Measurements from ENCODE around the gene GRIP2. TPM values are rescaled to one million over a fixed set of nuclear protein-coding genes. Genes with fewer than 3 reads are reported as not detected.

Gene GRIP2
- total and polyA plus RNA-seq, 2 of the 4 experiments (the other 2 are of a cell fraction), result 0.05 TPM; not detected in 1

DNA sequence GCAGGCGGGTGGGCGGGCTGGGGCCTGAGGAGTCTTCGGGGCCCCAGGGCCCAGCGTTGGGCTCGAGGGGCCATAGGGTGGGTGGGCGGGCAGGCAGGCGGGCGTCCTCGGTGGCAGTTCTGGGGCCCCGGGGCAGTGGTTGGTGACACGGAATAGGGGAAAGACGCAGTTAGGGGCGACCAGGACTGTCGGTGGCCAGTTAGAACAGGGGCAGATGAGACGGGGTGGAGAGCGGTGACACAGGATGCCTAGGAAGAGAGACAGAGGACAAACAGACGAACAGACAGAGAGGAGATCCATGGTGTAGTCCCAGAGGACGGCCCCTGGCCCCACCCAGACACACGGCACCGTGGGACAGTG lies 36.5 kb downstream of the GRIP2 start:
- no peak overlapping the region for H3K4me2 ChIP-seq (ENCODE audit: low read depth, low read length)
- no peak overlapping the region for H4K5ac ChIP-seq (ENCODE audit: low read depth, low read length)
- ATAC-seq (ENCODE audit: low read depth) (no peak), DNase-seq (no peak)
- TF ChIP-seq NFE2L2 (IDR thresholded peaks at IDR 0.05; ENCODE audit: low read depth, low read length) (no peak), RFX5 (IDR thresholded peaks at IDR 0.05; ENCODE audit: low read depth, low read length) (no peak), MXI1 (IDR thresholded peaks at IDR 0.05; ENCODE audit: borderline replicate concordance, low read depth, low read length) (no peak), BHLHE40 (IDR thresholded peaks at IDR 0.05; ENCODE audit: low read depth, low read length) (no peak), MAFK (IDR thresholded peaks at IDR 0.05; ENCODE audit: low read depth, low read length) (no peak), CHD1 (IDR thresholded peaks at IDR 0.05; ENCODE audit: low read depth, low read length) (no peak), FOS (IDR thresholded peaks at IDR 0.05; ENCODE audit: low read depth, low read length) (no peak), CEBPB (IDR thresholded peaks at IDR 0.05; ENCODE audit: low read depth, low read length) (no peak), MAZ (IDR thresholded peaks at IDR 0.05; ENCODE audit: borderline replicate concordance, low read depth, low read length) (no peak), POLR2A (IDR thresholded peaks at IDR 0.05; ENCODE audit: low read depth, low read length) (no peak), RCOR1 (IDR thresholded peaks at IDR 0.05; ENCODE audit: insufficient replicate concordance, low read length) (no peak), RAD21 (IDR thresholded peaks at IDR 0.05; ENCODE audit: low read length) (no peak), SMC3 (IDR thresholded peaks at IDR 0.05; ENCODE audit: low read depth, low read length) (no peak)
- TF ChIP-seq, protein P1, sequence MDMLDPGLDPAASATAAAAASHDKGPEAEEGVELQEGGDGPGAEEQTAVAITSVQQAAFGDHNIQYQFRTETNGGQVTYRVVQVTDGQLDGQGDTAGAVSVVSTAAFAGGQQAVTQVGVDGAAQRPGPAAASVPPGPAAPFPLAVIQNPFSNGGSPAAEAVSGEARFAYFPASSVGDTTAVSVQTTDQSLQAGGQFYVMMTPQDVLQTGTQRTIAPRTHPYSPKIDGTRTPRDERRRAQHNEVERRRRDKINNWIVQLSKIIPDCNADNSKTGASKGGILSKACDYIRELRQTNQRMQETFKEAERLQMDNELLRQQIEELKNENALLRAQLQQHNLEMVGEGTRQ (IDR thresholded peaks at IDR 0.05; ENCODE audit: low read depth, low read length), result no peak
- TF ChIP-seq, protein P2, sequence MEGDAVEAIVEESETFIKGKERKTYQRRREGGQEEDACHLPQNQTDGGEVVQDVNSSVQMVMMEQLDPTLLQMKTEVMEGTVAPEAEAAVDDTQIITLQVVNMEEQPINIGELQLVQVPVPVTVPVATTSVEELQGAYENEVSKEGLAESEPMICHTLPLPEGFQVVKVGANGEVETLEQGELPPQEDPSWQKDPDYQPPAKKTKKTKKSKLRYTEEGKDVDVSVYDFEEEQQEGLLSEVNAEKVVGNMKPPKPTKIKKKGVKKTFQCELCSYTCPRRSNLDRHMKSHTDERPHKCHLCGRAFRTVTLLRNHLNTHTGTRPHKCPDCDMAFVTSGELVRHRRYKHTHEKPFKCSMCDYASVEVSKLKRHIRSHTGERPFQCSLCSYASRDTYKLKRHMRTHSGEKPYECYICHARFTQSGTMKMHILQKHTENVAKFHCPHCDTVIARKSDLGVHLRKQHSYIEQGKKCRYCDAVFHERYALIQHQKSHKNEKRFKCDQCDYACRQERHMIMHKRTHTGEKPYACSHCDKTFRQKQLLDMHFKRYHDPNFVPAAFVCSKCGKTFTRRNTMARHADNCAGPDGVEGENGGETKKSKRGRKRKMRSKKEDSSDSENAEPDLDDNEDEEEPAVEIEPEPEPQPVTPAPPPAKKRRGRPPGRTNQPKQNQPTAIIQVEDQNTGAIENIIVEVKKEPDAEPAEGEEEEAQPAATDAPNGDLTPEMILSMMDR (conservative IDR thresholded peaks at IDR 0.05; ENCODE audit: low read depth, low read length), result no peak
- TF ChIP-seq, protein P3, sequence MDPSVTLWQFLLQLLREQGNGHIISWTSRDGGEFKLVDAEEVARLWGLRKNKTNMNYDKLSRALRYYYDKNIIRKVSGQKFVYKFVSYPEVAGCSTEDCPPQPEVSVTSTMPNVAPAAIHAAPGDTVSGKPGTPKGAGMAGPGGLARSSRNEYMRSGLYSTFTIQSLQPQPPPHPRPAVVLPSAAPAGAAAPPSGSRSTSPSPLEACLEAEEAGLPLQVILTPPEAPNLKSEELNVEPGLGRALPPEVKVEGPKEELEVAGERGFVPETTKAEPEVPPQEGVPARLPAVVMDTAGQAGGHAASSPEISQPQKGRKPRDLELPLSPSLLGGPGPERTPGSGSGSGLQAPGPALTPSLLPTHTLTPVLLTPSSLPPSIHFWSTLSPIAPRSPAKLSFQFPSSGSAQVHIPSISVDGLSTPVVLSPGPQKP (IDR thresholded peaks at IDR 0.05; ENCODE audit: borderline replicate concordance, low read depth, low read length), result no peak
- no peak overlapping the region for H2BK15ac ChIP-seq (ENCODE audit: low read depth, low read length)
- H3K9ac ChIP-seq (ENCODE audit: low read depth, low read length), result no peak overlapping the region
- POLR2A ChIA-PET (ENCODE audit: unreplicated experiment), result no interaction called here
- no peak overlapping the region for H3K18ac ChIP-seq (ENCODE audit: low read depth, low read length)
- peaks cover 10% of the 10 kb centered on the region for H3K9me3 ChIP-seq (ENCODE audit: control insufficient read depth, insufficient read depth, low read length)
- dilution Hi-C loops (cut with HindIII; ENCODE audit: low sequenced_read_pairs, unreplicated experiment), result no loop called here
- H3K4me3 ChIP-seq (ENCODE audit: insufficient read depth, low read depth, low read length), result no peak overlapping the region
- no peaks in the 10 kb centered on the region for H3K4me1 ChIP-seq (ENCODE audit: control insufficient read depth, insufficient read depth, low read length)
- no peak overlapping the region for H2BK20ac ChIP-seq (ENCODE audit: low read depth, low read length)
- no peak overlapping the region for H2BK5ac ChIP-seq (ENCODE audit: low read depth, low read length, poor library complexity, severe bottlenecking)
- H3K27ac ChIP-seq (ENCODE audit: insufficient read depth, low read length), result no peak overlapping the region
- BruUV-seq (replicated peaks), result no TSS peak
- no peak overlapping the region for H4K8ac ChIP-seq (ENCODE audit: low read depth in 2 of 2, low read length in 2 of 2)
- H3K36me3 ChIP-seq (ENCODE audit: control insufficient read depth, insufficient read depth, low read length), result no peaks in the 10 kb centered on the region
- 95% methylated on average over 4 of the region's 20 CpGs; no CpG with 5 or more reads in 1 of the 2 experiments for WGBS, 2 experiments (ENCODE audit: extremely low coverage in 2 of 2, insufficient read length in 1 of 2)
- H2AK5ac ChIP-seq (ENCODE audit: low read depth, low read length), result no peak overlapping the region
- no peak overlapping the region for H2AFZ ChIP-seq (replicated peaks; ENCODE audit: low read length, poor library complexity)
- H2BK120ac ChIP-seq (ENCODE audit: low read depth, low read length), result no peak overlapping the region
- no peak overlapping the region for H2AK9ac ChIP-seq (replicated peaks; ENCODE audit: low read depth, low read length, poor library complexity)
- in situ Hi-C loops (cut with MboI; ENCODE audit: low sequenced_read_pairs), result loop anchor here (10.0 kb wide), 1 partner anchor 421 kb away; no protein-coding TSS in a partner anchor
- H3K27me3 ChIP-seq (ENCODE audit: control insufficient read depth, insufficient read depth, low read length), result peaks cover 12% of the 10 kb centered on the region
- no peak overlapping the region for H3K4ac ChIP-seq (ENCODE audit: low read depth, low read length)
- no peak overlapping the region for H3K23ac ChIP-seq (ENCODE audit: low read depth, low read length)
- H3K9me1 ChIP-seq (ENCODE audit: insufficient read depth, low read length), result no peaks in the 10 kb centered on the region
- no peak overlapping the region for H3K14ac ChIP-seq (replicated peaks; ENCODE audit: low read depth, low read length)
- no peaks in the 10 kb centered on the region for H3K79me1 ChIP-seq (ENCODE audit: low read depth in 1 of 2, low read length in 2 of 2)
- H4K20me1 ChIP-seq (ENCODE audit: insufficient read depth, low read length), result no peaks in the 10 kb centered on the region
- intact Hi-C loops (cut with micrococcal nuclease), result no loop called here
- CTCF ChIA-PET, result no interaction called here
- H4K91ac ChIP-seq (ENCODE audit: insufficient read depth, low read depth, low read length), result no peak overlapping the region
- H3K56ac ChIP-seq (ENCODE audit: extremely low read depth, insufficient read depth, low read length), result no peak overlapping the region

All from IMR-90 (cell line).